GM21723 (cell line): ENCODE data around the gene ARFGEF2.
"Not testable (repeated sequence)": the region's sequence is repeated elsewhere in the genome, so short reads cannot be mapped to it uniquely, and the experiment has no call there.

Source experiments
- ATAC-seq: cut with Tn5 transposase; IDR thresholded peaks from one replicate; pipeline ENCODE4 v1.9.1; 2021; ENCODE audit warnings: mild to moderate bottlenecking, moderate library complexity; ENCODE audit not compliant: unreplicated experiment

The ARFGEF2 gene

DNA sequence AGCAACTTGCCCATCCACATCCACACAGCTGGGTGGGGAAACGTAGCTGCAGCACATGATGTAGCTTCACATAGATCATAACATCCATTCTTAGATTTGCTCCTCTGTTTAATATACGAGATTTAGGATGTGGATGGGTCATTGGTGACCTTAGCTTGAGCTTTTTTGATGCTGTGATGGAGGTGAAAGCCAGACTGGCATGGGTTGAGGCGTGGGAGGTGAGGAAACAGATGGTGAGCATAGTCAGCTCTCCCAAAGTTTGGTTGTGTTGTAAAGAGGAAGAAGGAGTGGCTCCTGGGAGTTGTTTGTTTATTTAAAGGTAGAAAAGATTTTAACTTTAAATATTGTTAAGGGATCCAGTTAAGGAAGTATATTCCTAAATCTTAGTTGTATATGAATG is 5.3 kb downstream of the ARFGEF2 start:
- no peak for ATAC-seq

DNA sequence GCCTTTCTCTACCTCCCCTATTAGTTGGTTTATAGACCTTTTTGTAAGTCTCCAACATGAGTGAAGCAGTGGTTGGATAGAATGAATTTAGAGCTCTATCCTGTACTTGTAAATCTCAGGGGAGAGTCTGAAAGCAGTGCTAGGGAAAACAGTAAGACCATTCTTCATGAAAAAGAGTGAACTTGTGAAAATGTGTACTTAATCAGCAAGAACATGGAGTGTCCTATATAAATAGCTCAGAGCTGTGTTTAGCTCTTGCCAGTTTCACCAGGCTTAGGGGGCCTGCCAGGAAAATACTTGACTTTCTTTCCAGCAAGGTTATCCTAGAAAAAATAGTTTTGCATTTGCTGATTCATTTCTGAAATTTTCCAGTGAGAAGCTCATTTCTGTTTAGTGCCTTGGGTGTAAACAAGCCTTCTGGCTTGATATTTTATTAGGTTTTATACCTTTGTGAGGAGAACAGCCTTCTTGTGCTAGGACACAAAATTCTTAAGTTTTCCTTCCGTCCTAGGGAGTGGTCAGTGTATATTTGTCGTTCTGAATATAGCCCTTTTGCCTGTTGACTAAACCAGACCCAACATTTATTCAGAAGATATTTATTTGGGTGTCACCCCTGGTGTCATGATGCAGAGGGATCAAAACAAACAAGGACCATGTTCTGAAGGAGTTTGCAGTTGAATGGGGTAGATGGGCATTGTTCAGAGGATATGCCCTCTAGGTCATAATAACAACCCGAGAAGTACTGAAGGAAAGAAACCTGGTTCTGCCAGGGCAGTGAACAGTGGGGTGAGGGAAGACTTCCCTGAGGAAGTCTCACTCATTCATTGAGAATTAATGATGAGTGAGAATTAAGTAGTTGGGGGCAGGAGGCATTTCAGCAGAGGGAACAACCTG is 7.6 kb downstream of the ARFGEF2 start:
- ATAC-seq, result no peak

DNA sequence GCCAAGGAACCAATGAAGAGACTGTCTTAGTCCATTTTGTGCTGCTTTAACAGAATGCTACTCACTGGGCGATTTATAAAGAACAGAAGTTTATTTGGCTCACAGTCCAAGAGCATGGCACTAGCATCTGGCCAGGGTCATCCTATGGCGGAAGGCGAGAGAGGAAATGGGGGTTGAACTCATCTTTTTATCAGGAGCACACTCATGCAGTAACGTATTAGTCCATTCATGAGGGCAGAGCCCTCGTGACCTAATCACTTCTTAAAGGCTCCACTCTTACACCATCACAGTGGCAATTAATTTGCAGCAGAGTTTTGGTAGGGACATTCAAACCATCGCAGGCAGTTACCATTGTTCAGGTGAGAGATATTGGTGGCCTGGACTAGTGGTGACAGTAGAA is 8.5 kb downstream of the ARFGEF2 start:
- no peak for ATAC-seq

DNA sequence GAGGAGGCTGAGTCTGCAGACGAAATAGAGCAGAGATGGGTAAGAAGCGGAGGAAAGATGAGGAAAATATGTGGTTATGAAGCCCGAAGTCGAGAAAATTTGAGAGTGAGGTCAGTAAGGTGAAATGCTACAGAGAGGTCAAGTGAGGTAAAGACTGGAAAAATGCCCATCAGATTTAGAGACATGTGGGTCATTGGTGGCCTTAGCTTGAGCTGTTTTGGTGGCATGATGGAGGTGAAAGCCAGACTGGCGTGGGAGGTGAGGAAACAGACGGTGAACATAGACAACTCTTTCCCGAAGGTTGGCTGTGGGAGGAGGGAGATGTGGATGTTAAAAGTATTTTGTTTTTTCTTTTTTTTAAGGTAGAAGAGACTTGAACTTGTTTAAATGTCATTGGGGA is 9.4 kb downstream of the ARFGEF2 start:
- ATAC-seq, result no peak

DNA sequence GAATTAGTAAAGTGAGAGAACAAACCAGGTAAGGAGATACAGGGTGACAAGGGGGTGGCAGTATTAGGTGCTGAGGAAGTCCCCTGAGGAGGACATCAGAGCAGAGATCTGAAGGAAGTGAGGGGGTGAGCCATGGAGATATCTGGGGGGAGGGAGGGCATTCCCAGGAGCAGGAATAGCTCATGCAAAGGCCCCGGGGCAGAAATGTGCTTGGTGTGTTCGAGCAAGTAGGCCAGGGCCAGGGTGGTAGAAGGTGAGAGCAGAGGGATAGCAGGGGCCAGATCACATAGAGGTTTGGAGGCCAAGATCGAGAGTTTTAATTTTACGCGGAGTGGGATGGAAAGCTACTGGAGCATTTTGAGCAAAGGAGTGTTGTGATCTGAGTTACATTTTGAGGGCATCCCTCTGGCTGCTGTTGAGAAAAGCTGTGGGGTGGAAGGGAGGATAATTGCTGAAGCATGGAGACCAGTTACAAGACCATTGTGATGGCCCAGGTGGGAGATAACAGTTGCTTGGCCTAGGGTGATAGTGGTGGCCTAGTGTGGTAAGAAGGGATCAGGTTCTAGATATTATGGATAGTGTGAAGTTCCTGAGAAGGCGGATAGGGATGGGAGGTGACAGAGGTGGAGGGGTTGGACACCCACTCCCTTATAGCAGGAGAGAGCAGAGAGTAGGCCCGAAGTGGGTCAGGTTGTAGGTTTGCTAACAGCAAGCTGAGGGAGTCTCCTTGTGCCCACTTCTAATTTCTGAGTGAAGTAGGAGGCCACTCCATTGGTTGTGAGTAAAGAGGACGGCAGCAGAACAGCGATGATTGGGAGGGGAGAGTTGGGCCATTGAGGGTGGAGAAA is 10.2 kb downstream of the ARFGEF2 start:
- ATAC-seq, result no peak

DNA sequence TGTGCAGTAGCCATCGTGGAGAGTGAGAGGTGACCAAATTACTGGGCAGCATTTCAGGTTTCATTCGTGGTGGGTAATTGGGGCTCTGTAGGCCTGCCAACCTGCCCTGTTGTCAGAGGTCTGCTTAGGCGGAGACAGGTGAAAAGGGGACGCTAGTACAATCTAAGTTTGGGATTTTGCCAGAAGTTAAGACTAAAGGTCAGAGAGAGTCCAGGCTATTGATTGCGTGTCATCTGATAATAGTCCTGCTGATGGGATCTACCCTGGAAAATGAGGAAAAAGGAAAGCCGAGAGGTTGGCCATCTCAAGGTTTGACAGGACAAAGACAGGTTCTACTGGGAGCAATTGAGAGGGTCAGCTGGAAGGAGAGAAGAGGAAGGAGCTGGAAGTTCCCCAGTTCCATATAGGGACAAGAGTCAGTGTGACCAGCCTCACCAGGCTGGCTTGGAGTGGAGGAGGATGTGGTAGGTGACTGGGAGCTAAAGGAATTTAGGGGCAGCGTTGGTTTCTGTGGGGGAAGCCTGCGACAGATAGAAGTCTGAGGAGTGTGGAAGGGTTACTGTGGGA is 10.9 kb downstream of the ARFGEF2 start:
- no peak for ATAC-seq

DNA sequence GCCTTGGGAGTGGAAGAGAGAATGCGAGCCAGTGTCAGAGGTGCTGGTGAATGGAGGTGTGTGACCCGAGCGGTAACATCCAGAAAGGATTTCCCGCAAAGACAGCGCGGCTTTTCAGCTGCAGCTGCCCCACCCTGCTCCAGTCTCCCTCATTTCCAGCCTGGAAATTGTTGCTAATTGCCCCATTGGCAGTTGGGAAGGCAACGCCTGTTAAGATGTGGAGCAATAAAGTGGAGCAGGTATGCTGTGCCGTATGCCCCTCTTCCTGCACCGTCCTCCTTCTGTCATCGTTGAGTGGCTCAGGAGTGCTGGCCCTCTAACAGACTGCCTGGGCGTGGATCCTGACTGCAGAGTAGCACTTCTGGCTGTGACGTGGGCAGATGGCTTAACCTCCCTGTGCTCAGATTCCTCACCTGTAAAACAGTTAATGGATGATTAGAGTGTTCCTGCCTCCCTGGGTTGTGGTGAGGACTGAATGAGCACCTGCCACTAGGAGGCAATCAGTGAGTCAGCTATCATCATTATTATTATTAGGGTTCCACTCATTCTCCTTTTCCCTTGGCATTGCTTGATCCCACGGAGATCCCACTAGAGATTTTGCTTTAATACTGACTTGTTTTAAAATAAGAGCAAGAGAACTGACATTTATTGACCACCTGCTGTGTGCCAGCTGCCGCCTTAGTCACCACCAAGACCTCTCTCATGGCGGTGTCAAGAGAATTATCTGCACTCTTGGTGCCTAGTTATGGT is 11.7 kb downstream of the ARFGEF2 start:
- no peak for ATAC-seq

- not testable (repeated sequence) for ATAC-seq
These were observed 12.9 kb downstream of the ARFGEF2 start for GRCh38 chr20:48934273-48934877.

- not testable (repeated sequence) for ATAC-seq
These were observed 13.5 kb downstream of the ARFGEF2 start for GRCh38 chr20:48934966-48935365.

DNA sequence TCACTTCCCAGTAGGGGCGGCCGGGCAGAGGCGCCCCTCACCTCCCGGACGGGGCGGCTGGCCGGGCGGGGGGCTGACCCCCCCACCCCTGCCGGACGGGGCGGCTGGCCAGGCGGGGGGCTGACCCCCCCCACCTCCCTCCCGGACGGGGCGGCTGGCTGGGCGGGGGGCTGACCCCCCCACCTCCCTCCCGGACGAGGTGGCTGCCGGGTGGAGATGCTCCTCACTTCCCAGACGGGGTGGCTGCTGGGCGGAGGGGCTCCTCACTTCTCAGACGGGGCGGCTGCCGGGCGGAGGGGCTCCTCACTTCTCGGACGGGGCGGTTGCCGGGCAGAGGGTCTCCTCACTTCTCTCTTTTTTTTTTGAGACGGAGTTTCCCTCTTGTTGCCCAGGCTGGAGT is 14.7 kb downstream of the ARFGEF2 start:
- not testable (repeated sequence) for ATAC-seq

DNA sequence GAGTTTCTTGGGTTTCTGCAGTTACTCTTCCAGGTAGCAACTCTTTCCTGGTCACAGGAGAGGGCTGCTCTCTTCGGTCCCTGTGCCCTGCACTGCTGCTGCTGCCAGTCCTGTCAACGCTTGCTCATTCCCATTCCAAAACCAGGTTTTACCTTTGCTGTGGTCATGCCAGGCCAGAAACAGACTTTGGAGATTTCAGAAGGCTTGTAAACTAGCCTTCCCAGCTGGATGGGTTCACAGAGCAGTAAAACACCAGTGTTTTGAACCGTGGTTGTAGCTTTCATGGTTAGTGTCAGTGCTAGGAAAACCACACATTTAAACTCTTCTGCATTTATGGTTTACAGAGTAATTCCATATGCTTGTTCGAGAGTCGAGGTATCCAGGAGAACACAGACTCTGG is 16.2 kb downstream of the ARFGEF2 start:
- ATAC-seq, result no peak

GRCh38 chr20:48938670-48939069 is 17.2 kb downstream of the ARFGEF2 start:
- ATAC-seq, result no peak

- no peak for ATAC-seq
These were observed 18.7 kb downstream of the ARFGEF2 start for GRCh38 chr20:48940170-48940569.

DNA sequence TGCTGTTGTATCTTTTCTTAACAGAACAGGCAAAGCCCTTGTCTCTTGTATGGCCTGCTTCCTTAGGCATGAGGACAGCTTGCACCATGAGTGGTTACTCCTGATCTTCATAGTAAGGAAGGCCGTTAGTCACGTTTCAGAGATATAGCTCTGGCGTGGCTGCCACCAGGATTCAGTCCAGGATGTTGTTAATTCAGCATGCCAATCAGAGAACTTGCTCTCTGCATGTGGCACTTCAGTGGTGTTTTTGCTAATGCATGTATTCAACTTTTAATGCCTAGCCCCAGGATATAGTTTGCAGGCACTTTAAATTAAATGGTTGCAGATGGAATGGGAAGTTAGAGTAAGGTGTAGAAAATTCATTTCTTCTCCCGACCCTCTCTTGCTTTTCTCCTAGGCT is 20.0 kb downstream of the ARFGEF2 start:
- no peak for ATAC-seq

DNA sequence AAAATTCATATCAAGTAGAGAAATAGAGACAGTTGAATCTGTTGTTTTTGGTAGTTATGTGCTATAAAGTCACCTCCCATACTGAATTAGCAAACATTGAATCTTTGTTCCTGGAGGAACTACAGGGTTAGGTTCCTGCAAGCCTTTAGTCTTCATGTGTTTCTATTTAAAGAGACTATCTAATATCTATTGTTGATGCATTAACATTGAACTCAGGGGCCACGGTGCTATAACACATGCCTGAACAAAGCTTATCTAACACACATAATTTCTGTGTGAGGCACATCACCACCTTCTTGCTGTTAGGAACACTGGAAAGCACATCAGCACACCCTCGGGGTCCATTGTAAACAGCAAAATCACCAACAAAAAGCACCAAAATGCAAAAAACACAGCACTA is 21.2 kb downstream of the ARFGEF2 start:
- no peak for ATAC-seq

DNA sequence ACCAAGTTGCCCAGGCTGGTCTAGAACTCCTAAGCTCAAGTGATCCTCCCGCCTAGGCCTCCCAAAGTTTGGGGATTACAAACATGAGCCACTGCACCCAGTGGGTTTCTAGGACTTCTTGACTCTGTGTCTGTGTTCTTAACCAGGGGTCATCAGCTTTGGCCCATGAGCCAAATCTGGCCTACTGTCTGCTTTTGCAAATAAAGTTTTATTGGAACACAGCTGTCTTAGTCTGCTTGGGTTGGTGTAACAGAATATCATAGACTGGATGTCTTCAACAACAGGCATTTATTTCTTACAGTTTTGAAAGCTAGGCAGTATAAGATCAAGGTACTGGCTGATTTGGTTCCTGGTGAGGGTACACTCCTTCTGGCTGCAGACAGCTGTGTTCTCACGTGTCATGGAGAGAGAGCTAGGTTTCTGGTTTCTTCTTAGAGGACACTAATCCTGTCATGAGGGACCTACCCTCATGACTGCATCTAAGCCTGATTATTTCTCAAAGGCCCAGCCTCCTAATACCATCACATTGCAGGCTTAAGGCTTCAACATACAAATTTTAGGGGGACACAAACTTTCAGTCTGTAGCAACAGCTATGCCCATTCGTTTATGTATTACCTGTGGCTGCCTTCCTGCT is 23.3 kb downstream of the ARFGEF2 start:
- ATAC-seq, result no peak

GRCh38 chr20:48945840-48946514 is 24.5 kb downstream of the ARFGEF2 start:
- ATAC-seq, result no peak

DNA sequence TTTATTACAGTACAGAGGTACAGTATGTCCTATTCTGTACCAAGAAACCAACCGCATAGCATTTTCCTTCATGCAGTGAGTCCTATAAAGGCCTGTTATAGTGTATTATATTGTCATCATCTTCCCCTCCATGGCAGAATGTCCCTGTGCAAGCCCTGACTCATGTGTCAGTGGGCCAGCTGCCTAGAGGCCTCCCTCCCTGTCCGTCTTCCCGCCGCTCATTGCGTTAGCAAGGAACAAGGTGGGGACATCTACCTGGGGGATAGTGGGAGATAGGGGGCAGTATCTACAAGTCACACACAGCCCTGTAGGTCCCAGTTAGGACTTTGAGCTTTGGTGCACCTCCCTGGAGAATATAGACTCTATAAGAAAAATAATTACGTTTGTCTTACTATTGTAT is 27.1 kb downstream of the ARFGEF2 start:
- ATAC-seq, result no peak
